ENCODE data around the gene SGK1.

DNA sequence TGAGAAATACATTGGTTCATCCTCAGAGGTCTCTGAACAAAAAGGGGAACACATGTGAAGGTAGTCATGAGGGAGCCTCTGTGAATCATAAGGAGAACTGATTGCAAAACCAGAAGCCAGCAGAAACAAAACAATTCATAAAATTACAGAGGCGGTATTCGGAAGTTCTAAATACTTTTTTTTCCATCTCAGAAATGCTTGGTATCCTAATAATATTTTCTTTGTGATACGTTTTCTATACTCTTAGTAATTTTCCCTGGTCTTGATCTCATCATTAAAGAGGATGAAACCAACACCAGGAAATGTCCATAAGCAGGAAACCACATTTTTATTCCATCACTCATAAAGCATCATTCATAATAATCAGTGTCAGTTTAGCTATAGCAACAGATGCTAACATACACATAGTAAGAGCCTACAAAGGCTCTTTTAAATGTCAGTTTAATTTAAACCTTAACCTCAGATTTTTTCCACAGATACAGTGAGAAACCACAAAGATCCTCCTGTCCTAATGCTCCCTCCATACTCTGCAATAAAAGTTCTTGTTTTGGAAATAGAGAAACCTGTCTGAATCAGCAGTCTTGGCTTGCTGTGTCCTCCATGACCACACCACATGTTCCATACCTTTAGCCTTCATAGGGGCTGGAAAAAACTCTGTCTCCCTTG, 29.2 kb downstream of the SGK1 start:
- no peak for TF ChIP-seq EZH2phosphoT487 (IDR thresholded peaks at IDR 0.05; ENCODE audit: low read depth)
- TF ChIP-seq, protein P1, sequence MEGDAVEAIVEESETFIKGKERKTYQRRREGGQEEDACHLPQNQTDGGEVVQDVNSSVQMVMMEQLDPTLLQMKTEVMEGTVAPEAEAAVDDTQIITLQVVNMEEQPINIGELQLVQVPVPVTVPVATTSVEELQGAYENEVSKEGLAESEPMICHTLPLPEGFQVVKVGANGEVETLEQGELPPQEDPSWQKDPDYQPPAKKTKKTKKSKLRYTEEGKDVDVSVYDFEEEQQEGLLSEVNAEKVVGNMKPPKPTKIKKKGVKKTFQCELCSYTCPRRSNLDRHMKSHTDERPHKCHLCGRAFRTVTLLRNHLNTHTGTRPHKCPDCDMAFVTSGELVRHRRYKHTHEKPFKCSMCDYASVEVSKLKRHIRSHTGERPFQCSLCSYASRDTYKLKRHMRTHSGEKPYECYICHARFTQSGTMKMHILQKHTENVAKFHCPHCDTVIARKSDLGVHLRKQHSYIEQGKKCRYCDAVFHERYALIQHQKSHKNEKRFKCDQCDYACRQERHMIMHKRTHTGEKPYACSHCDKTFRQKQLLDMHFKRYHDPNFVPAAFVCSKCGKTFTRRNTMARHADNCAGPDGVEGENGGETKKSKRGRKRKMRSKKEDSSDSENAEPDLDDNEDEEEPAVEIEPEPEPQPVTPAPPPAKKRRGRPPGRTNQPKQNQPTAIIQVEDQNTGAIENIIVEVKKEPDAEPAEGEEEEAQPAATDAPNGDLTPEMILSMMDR (IDR thresholded peaks at IDR 0.05; ENCODE audit: low read depth, low read length): no peak
